BJ (cell line): ENCODE measurements around the gene TNP2. TPM values are rescaled to one million over a fixed set of nuclear protein-coding genes. Genes with fewer than 3 reads are reported as not detected.

Experiments
- CTCF ChIA-PET: fragments of 350-600 bp; formaldehyde crosslinking; extraction: SDS; loops from one replicate; lab custom pipeline; 2021; ENCODE audit warnings: antibody characterized with exemption, inconsistent platforms; lab: Yijun Ruan, JAX
- POLR2A ChIA-PET: fragments of 300-600 bp; sonication (Branson Sonifier 250); formaldehyde crosslinking; extraction: SDS; loops from one replicate; lab custom pipeline; 2021; ENCODE audit warnings: antibody characterized with exemption; lab: Charles Lee
- DNase-seq: peaks from one replicate; pipeline ENCODE4 v3.0.0-alpha.2; 2011; ENCODE audit warnings: low read depth
- H3K27me3 ChIP-seq: 2 replicates; pipeline ENCODE4 v1.6.0; 2011; ENCODE audit warnings: low read length; ENCODE audit not compliant: control insufficient read depth, insufficient read depth
- H3K36me3 ChIP-seq: 2 replicates; pipeline ENCODE4 v1.5.1; 2011; ENCODE audit warnings: low read length; ENCODE audit not compliant: control insufficient read depth, insufficient read depth
- H3K4me3 ChIP-seq: 2 replicates; pipeline ENCODE4 v1.5.1; 2011; ENCODE audit warnings: low read depth, mild to moderate bottlenecking, control low read depth, low read length
- CTCF ChIP-seq: IDR thresholded peaks from 2 replicates; pipeline ENCODE4 v1.5.1; 2011; ENCODE audit warnings: low read depth, mild to moderate bottlenecking, control low read depth, inconsistent platforms, low read length, moderate library complexity; ENCODE audit not compliant: insufficient read depth
- polyA plus RNA-seq: library from polyadenylated mRNA; depleted of rRNA; stranded (reverse); fragments of >200 nt; gene quantifications from 2 replicates; pipeline ENCODE4 v1.2.3, GENCODE V29; 2011

TNP2 gene
- polyA plus RNA-seq, 1 experiment = not detected

GRCh38 chr16:11260596-11260966 is 8.5 kb downstream of the TNP2 start:
- CTCF ChIA-PET = interaction anchor here (0.6 to 13.2 kb wide), 4 partner anchors 68 to 310 kb away, joined by 3 to 209 read pairs (median 58); no protein-coding TSS in a partner anchor
- no peak for TF ChIP-seq CTCF
- no peaks in the 10 kb centered on the region for H3K36me3 ChIP-seq
- H3K27me3 ChIP-seq = no peaks in the 10 kb centered on the region; the same call in 1 of the 2 replicates
- no peak overlapping the region for H3K4me3 ChIP-seq
- no peak for DNase-seq
- POLR2A ChIA-PET = no interaction called here

GRCh38 chr16:11259655-11260595 is 9.2 kb downstream of the TNP2 start:
- no peak for DNase-seq
- Histone ChIP-seq H3K27me3 (no peaks in the 10 kb centered on the region; the same call in 1 of the 2 replicates), H3K4me3 (no peak overlapping the region), H3K36me3 (no peaks in the 10 kb centered on the region)
- no peak for TF ChIP-seq CTCF
- ChIA-PET POLR2A (no interaction called here), CTCF (interaction anchor here (0.7 to 13.2 kb wide), 6 partner anchors 14 to 293 kb away, joined by 3 to 209 read pairs (median 5); no protein-coding TSS in a partner anchor)

- POLR2A ChIA-PET = no interaction called here
- no peaks in the 10 kb centered on the region; the same call in 1 of the 2 replicates for H3K27me3 ChIP-seq
- H3K36me3 ChIP-seq = peaks cover 3% of the 10 kb centered on the region
- TF ChIP-seq CTCF = no peak
- no peak for DNase-seq
- H3K4me3 ChIP-seq = no peak overlapping the region
- CTCF ChIA-PET = interaction anchor here (0.7 to 13.2 kb wide), 14 partner anchors 13 to 310 kb away, joined by 3 to 209 read pairs (median 3); no protein-coding TSS in a partner anchor
Measured at GRCh38 chr16:11258553-11259492, 10.3 kb downstream of the TNP2 start.

- ChIA-PET CTCF (interaction anchor here (0.6 to 13.2 kb wide), 40 partner anchors 12 to 309 kb away, joined by 3 to 209 read pairs (median 4); partner anchors contain the start of gene TNP2), POLR2A (interaction anchor here (1.0 kb wide), 1 partner anchor 101 kb away, joined by 3 read pairs; no protein-coding TSS in a partner anchor)
- no peak for DNase-seq
Measured at GRCh38 chr16:11257131-11257938, 11.8 kb downstream of the TNP2 start.

More at GRCh38 chr16:11257131-11257938, 11.8 kb downstream of the TNP2 start:
- Histone ChIP-seq H3K4me3 (peak overlapping the region; percentile 72), H3K27me3 (no peaks in the 10 kb centered on the region), H3K36me3 (peaks cover 3% of the 10 kb centered on the region)
- TF ChIP-seq CTCF = peak; percentile 88
